IMR-90 (cell line): Measurements from ENCODE around the gene LYRM2. TPM values are rescaled to one million over a fixed set of nuclear protein-coding genes. Genes with fewer than 3 reads are reported as not detected.

Experiments
- ATAC-seq: fragments of 200-7000 bp; cut with Tn5 transposase; 2 replicates; pipeline ENCODE4 v1.9.1; 2020; ENCODE audit warnings: low read depth, mild to moderate bottlenecking, moderate library complexity
- BruUV-seq: library from RNA; stranded (reverse); fragments of 400-500 nt; replicated peaks from 2 replicates; lab custom pipeline; 2021; lab: Mats Ljungman, UMichigan
- CTCF ChIA-PET: fragments of 300-600 bp; formaldehyde crosslinking; extraction: SDS; loops from one replicate; lab custom pipeline; 2021; ENCODE audit warnings: antibody characterized with exemption; lab: Yijun Ruan, JAX
- POLR2A ChIA-PET: fragments of 300-600 bp; sonication (Branson Sonifier 250); formaldehyde crosslinking; loops from one replicate; lab custom pipeline; 2022; ENCODE audit warnings: antibody characterized with exemption; ENCODE audit not compliant: unreplicated experiment; lab: Charles Lee
- DNase-seq: peaks from one replicate; pipeline ENCODE4 v3.0.0; 2013
- H2AFZ ChIP-seq: replicated peaks from 2 replicates; pipeline ENCODE3; 2013; ENCODE audit warnings: low read length, mild to moderate bottlenecking; ENCODE audit not compliant: poor library complexity
- H2AK5ac ChIP-seq: 2 replicates; pipeline ENCODE4 v1.6.1; 2013; ENCODE audit warnings: low read depth, low read length, inconsistent platforms
- H2AK9ac ChIP-seq: replicated peaks from 2 replicates; pipeline ENCODE3; 2013; ENCODE audit warnings: mild to moderate bottlenecking, low read depth, low read length, moderate library complexity; ENCODE audit not compliant: poor library complexity
- H2BK120ac ChIP-seq: 2 replicates; pipeline ENCODE4 v1.6.1; 2013; ENCODE audit warnings: low read depth, low read length, inconsistent platforms
- H2BK15ac ChIP-seq: 3 replicates; pipeline ENCODE4 v1.6.1; 2013; ENCODE audit warnings: low read depth, low read length, inconsistent platforms
- H2BK20ac ChIP-seq: 2 replicates; pipeline ENCODE4 v1.6.1; 2013; ENCODE audit warnings: low read depth, mild to moderate bottlenecking, inconsistent platforms, low read length, moderate library complexity
- H2BK5ac ChIP-seq: 2 replicates; pipeline ENCODE4 v1.6.1; 2013; ENCODE audit warnings: mild to moderate bottlenecking, low read depth, low read length, inconsistent platforms; ENCODE audit not compliant: poor library complexity, severe bottlenecking
- H3K14ac ChIP-seq: replicated peaks from 2 replicates; pipeline ENCODE4 v1.6.1; 2013; ENCODE audit warnings: low read depth, low read length, inconsistent platforms
- H3K18ac ChIP-seq: 2 replicates; pipeline ENCODE4 v1.6.1; 2013; ENCODE audit warnings: low read depth, low read length, control low read depth
- H3K23ac ChIP-seq: 2 replicates; pipeline ENCODE4 v1.6.1; 2013; ENCODE audit warnings: low read depth, low read length, inconsistent platforms
- H3K27ac ChIP-seq: 2 replicates; pipeline ENCODE4 v1.5.1; 2013; ENCODE audit warnings: mild to moderate bottlenecking, control low read depth, low read length; ENCODE audit not compliant: insufficient read depth
- H3K27me3 ChIP-seq: 2 replicates; pipeline ENCODE4 v1.6.1; 2013; ENCODE audit warnings: low read length; ENCODE audit not compliant: control insufficient read depth, insufficient read depth
- H3K36me3 ChIP-seq: 2 replicates; pipeline ENCODE4 v1.6.1; 2013; ENCODE audit warnings: low read length, mixed read lengths; ENCODE audit not compliant: control insufficient read depth, insufficient read depth
- H3K4ac ChIP-seq: 2 replicates; pipeline ENCODE4 v1.6.1; 2013; ENCODE audit warnings: low read depth, low read length, inconsistent platforms
- H3K4me1 ChIP-seq: 2 replicates; pipeline ENCODE4 v1.6.1; 2013; ENCODE audit warnings: low read length, mixed read lengths; ENCODE audit not compliant: control insufficient read depth, insufficient read depth
- H3K4me2 ChIP-seq: 2 replicates; pipeline ENCODE4 v1.6.1; 2013; ENCODE audit warnings: low read depth, mild to moderate bottlenecking, control low read depth, low read length, moderate library complexity
- H3K4me3 ChIP-seq: 2 replicates; pipeline ENCODE4 v1.5.1; 2013; ENCODE audit warnings: low read depth, mild to moderate bottlenecking, control low read depth, low read length, moderate library complexity; ENCODE audit not compliant: insufficient read depth
- H3K56ac ChIP-seq: 2 replicates; pipeline ENCODE4 v1.6.1; 2013; ENCODE audit warnings: low read length, inconsistent platforms; ENCODE audit not compliant: insufficient read depth; ENCODE audit errors: extremely low read depth
- H3K79me1 ChIP-seq, 2 experiments: 2 replicates each; pipeline ENCODE4 v1.6.1; 2013; ENCODE audit warnings: low read length in 2 of 2, inconsistent platforms in 1 of 2, low read depth in 1 of 2
- H3K9ac ChIP-seq: 2 replicates; pipeline ENCODE4 v1.6.1; 2013; ENCODE audit warnings: low read depth, low read length, control low read depth
- H3K9me1 ChIP-seq: 2 replicates; pipeline ENCODE4 v1.6.1; 2013; ENCODE audit warnings: low read length, inconsistent platforms; ENCODE audit not compliant: insufficient read depth
- H3K9me3 ChIP-seq: 2 replicates; pipeline ENCODE4 v1.6.1; 2013; ENCODE audit warnings: low read length; ENCODE audit not compliant: control insufficient read depth, insufficient read depth
- H4K20me1 ChIP-seq: 2 replicates; pipeline ENCODE4 v1.6.1; 2013; ENCODE audit warnings: low read length, inconsistent platforms; ENCODE audit not compliant: insufficient read depth
- H4K5ac ChIP-seq: 2 replicates; pipeline ENCODE4 v1.6.1; 2013; ENCODE audit warnings: mild to moderate bottlenecking, low read depth, low read length, control low read depth
- H4K8ac ChIP-seq, 2 experiments: 2 replicates each; pipeline ENCODE4 v1.6.1; 2013; ENCODE audit warnings: low read depth in 2 of 2, low read length in 2 of 2, control low read depth in 1 of 2, inconsistent platforms in 1 of 2
- H4K91ac ChIP-seq: 2 replicates; pipeline ENCODE4 v1.6.1; 2013; ENCODE audit warnings: low read depth, low read length, inconsistent platforms; ENCODE audit not compliant: insufficient read depth
- BHLHE40 ChIP-seq: fragments of 150-350 bp; IDR thresholded peaks from 2 replicates; pipeline ENCODE4 v1.6.1; 2016; ENCODE audit warnings: mild to moderate bottlenecking, low read depth, low read length
- CEBPB ChIP-seq: IDR thresholded peaks from 2 replicates; pipeline ENCODE4 v1.6.1; 2012; ENCODE audit warnings: low read depth, low read length, improper control_type of control experiment
- CHD1 ChIP-seq: IDR thresholded peaks from 2 replicates; pipeline ENCODE4 v1.6.1; 2012; ENCODE audit warnings: low read depth, low read length, improper control_type of control experiment
- FOS ChIP-seq: fragments of 150-350 bp; IDR thresholded peaks from 2 replicates; pipeline ENCODE4 v1.6.1; 2016; ENCODE audit warnings: low read depth, low read length
- MAFK ChIP-seq: IDR thresholded peaks from 2 replicates; pipeline ENCODE4 v1.6.1; 2012; ENCODE audit warnings: low read depth, low read length, improper control_type of control experiment
- MAZ ChIP-seq: IDR thresholded peaks from 2 replicates; pipeline ENCODE4 v1.6.1; 2012; ENCODE audit warnings: low read depth, mild to moderate bottlenecking, low read length, improper control_type of control experiment, moderate library complexity, borderline replicate concordance
- MXI1 ChIP-seq: IDR thresholded peaks from 2 replicates; pipeline ENCODE4 v1.6.1; 2012; ENCODE audit warnings: low read depth, mild to moderate bottlenecking, low read length, moderate library complexity, borderline replicate concordance
- NFE2L2 ChIP-seq: fragments of 150-350 bp; IDR thresholded peaks from 2 replicates; pipeline ENCODE4 v1.6.1; 2016; ENCODE audit warnings: low read depth, mild to moderate bottlenecking, low read length
- POLR2A ChIP-seq: IDR thresholded peaks from 2 replicates; pipeline ENCODE4 v1.6.1; 2012; ENCODE audit warnings: mild to moderate bottlenecking, low read depth, low read length
- RAD21 ChIP-seq: IDR thresholded peaks from 2 replicates; pipeline ENCODE4 v1.6.1; 2012; ENCODE audit warnings: low read length, improper control_type of control experiment
- RCOR1 ChIP-seq: IDR thresholded peaks from 2 replicates; pipeline ENCODE4 v1.6.1; 2012; ENCODE audit warnings: mild to moderate bottlenecking, low read length, improper control_type of control experiment; ENCODE audit not compliant: insufficient replicate concordance
- RFX5 ChIP-seq: IDR thresholded peaks from 2 replicates; pipeline ENCODE4 v1.8.0; 2012; ENCODE audit warnings: low read depth, mild to moderate bottlenecking, low read length, moderate library complexity
- SMC3 ChIP-seq: fragments of 150-350 bp; IDR thresholded peaks from 2 replicates; pipeline ENCODE4 v1.6.1; 2016; ENCODE audit warnings: low read depth, mild to moderate bottlenecking, antibody characterized with exemption, low read length, moderate library complexity
- whole genome bisulfite sequencing, 2 experiments: methylation state at CpG; one replicate each; pipeline versions ENCODE4 v1.1.5 to v1.1.7; 2013; ENCODE audit warnings: missing lambda C conversion rate in 2 of 2; ENCODE audit not compliant: insufficient read length in 1 of 2; ENCODE audit errors: extremely low coverage in 2 of 2; 5-methylcytosine and 5-hydroxymethylcytosine counted together
- dilution Hi-C: fragments of 300-500 bp; cut with HindIII; formaldehyde crosslinking; loops from one replicate; pipeline ENCODE4 v1.14.3; 2018; ENCODE audit warnings: low sequenced_read_pairs; ENCODE audit not compliant: unreplicated experiment
- in situ Hi-C: fragments of 300-500 bp; cut with MboI; formaldehyde crosslinking; loops from 3 replicates; pipeline ENCODE4 v1.14.3; 2019; ENCODE audit warnings: low sequenced_read_pairs, inconsistent platforms, mixed read lengths
- intact Hi-C: fragments of 100-400 bp; cut with micrococcal nuclease; formaldehyde crosslinking; loops from 2 replicates; pipeline ENCODE4 v1.10.0; 2022
- polyA plus RNA-seq, 3 experiments: library from polyadenylated mRNA; depleted of rRNA; stranded (reverse); fragments of >200 nt; gene quantifications; 2 replicates each; pipeline ENCODE4 v1.2.3, GENCODE V29; 2012; ENCODE audit warnings: low replicate concordance in 1 of 3
- total RNA-seq: library from RNA; depleted of rRNA; stranded (reverse); fragments of >200 nt; gene quantifications from 2 replicates; pipeline ENCODE4 v1.2.3, GENCODE V29; 2012
- TF ChIP-seq, protein P1 (sequence below): fragments of 150-350 bp; IDR thresholded peaks from 2 replicates; pipeline ENCODE4 v1.6.1; 2016; ENCODE audit warnings: low read depth, mild to moderate bottlenecking, low read length, moderate library complexity, borderline replicate concordance
- TF ChIP-seq, protein P2 (sequence below): fragments of 150-350 bp; IDR thresholded peaks from 2 replicates; pipeline ENCODE4 v1.6.1; 2017; ENCODE audit warnings: mild to moderate bottlenecking, antibody characterized with exemption, low read length, low read depth
- TF ChIP-seq, protein P3 (sequence below): conservative IDR thresholded peaks from 2 replicates; pipeline ENCODE4 v1.5.1; 2012; ENCODE audit warnings: mild to moderate bottlenecking, low read depth, low read length, improper control_type of control experiment

LYRM2 gene
- total and polyA plus RNA-seq, 2 of the 4 experiments (the other 2 are of a cell fraction), result 14.0 to 24.0 TPM

GRCh38 chr6:89604653-89605052 is 33.9 kb downstream of the LYRM2 start:
- H2BK20ac ChIP-seq, result no peak overlapping the region
- ATAC-seq (no peak), DNase-seq (no peak)
- H4K5ac ChIP-seq, result no peak overlapping the region
- H3K23ac ChIP-seq, result no peak overlapping the region
- H4K20me1 ChIP-seq, result no peaks in the 10 kb centered on the region
- no peak overlapping the region for H3K4ac ChIP-seq
- no peaks in the 10 kb centered on the region for H3K79me1 ChIP-seq
- in situ Hi-C loops, result loop anchor here (25.0 kb wide), 1 partner anchor 617 kb away; no protein-coding TSS in a partner anchor
- H3K4me1 ChIP-seq, result no peaks in the 10 kb centered on the region
- H2BK5ac ChIP-seq, result no peak overlapping the region
- no peaks in the 10 kb centered on the region for H3K9me3 ChIP-seq
- H2AK9ac ChIP-seq, result no peak overlapping the region
- TF ChIP-seq POLR2A (no peak), RAD21 (no peak), CHD1 (no peak), RFX5 (no peak), SMC3 (no peak), MAZ (no peak), NFE2L2 (no peak), MXI1 (no peak), BHLHE40 (no peak), MAFK (no peak), FOS (no peak), CEBPB (no peak), RCOR1 (no peak)
- TF ChIP-seq, protein P1, sequence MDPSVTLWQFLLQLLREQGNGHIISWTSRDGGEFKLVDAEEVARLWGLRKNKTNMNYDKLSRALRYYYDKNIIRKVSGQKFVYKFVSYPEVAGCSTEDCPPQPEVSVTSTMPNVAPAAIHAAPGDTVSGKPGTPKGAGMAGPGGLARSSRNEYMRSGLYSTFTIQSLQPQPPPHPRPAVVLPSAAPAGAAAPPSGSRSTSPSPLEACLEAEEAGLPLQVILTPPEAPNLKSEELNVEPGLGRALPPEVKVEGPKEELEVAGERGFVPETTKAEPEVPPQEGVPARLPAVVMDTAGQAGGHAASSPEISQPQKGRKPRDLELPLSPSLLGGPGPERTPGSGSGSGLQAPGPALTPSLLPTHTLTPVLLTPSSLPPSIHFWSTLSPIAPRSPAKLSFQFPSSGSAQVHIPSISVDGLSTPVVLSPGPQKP, result no peak
- TF ChIP-seq, protein P2, sequence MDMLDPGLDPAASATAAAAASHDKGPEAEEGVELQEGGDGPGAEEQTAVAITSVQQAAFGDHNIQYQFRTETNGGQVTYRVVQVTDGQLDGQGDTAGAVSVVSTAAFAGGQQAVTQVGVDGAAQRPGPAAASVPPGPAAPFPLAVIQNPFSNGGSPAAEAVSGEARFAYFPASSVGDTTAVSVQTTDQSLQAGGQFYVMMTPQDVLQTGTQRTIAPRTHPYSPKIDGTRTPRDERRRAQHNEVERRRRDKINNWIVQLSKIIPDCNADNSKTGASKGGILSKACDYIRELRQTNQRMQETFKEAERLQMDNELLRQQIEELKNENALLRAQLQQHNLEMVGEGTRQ, result no peak
- TF ChIP-seq, protein P3, sequence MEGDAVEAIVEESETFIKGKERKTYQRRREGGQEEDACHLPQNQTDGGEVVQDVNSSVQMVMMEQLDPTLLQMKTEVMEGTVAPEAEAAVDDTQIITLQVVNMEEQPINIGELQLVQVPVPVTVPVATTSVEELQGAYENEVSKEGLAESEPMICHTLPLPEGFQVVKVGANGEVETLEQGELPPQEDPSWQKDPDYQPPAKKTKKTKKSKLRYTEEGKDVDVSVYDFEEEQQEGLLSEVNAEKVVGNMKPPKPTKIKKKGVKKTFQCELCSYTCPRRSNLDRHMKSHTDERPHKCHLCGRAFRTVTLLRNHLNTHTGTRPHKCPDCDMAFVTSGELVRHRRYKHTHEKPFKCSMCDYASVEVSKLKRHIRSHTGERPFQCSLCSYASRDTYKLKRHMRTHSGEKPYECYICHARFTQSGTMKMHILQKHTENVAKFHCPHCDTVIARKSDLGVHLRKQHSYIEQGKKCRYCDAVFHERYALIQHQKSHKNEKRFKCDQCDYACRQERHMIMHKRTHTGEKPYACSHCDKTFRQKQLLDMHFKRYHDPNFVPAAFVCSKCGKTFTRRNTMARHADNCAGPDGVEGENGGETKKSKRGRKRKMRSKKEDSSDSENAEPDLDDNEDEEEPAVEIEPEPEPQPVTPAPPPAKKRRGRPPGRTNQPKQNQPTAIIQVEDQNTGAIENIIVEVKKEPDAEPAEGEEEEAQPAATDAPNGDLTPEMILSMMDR, result no peak
- ChIA-PET POLR2A (interaction anchor here (0.5 kb wide), 1 partner anchor 927 kb away, joined by 3 read pairs; no protein-coding TSS in a partner anchor), CTCF (interaction anchor here (0.5 to 0.6 kb wide), 2 partner anchors 28 to 445 kb away, joined by 3 read pairs; no protein-coding TSS in a partner anchor)
- intact Hi-C loops, result no loop called here
- no TSS peak for BruUV-seq
- no peak overlapping the region for H3K4me2 ChIP-seq
- H2AFZ ChIP-seq, result no peak overlapping the region
- no CpG with 5 or more reads among the region's 5 CpGs for WGBS, 2 experiments
- H3K27me3 ChIP-seq, result no peaks in the 10 kb centered on the region; the same call in 1 of the 2 replicates
- H2BK15ac ChIP-seq, result no peak overlapping the region
- dilution Hi-C loops, result no loop called here
- no peak overlapping the region for H4K8ac ChIP-seq
- no peak overlapping the region for H3K18ac ChIP-seq
- no peaks in the 10 kb centered on the region for H3K36me3 ChIP-seq
- no peak overlapping the region for H3K4me3 ChIP-seq
- no peak overlapping the region for H2BK120ac ChIP-seq
- no peak overlapping the region for H4K91ac ChIP-seq
- no peak overlapping the region for H3K27ac ChIP-seq
- H3K14ac ChIP-seq, result no peak overlapping the region
- no peak overlapping the region for H2AK5ac ChIP-seq
- H3K9me1 ChIP-seq, result no peaks in the 10 kb centered on the region
- no peak overlapping the region for H3K56ac ChIP-seq
- no peak overlapping the region for H3K9ac ChIP-seq
